GF-D8 (cell line): ENCODE measurements around the gene RETREG3.
"Not testable (repeated sequence)": the region's sequence is repeated elsewhere in the genome, so short reads cannot be mapped to it uniquely, and the experiment has no call there.

Experiments
- DNase-seq: peaks from one replicate; lab custom pipeline; 2025; lab: John Stamatoyannopoulos, UW

RETREG3 gene

GRCh38 chr17:42571435-42572225, 37.5 kb downstream of the RETREG3 start:
- DNase-seq, result no peak

- DNase-seq, result no peak
Measured at GRCh38 chr17:42568341-42569111, 40.6 kb downstream of the RETREG3 start.

- peak; percentile 70 for DNase-seq
Measured at GRCh38 chr17:42566883-42567573, 42.1 kb downstream of the RETREG3 start, which contains the start of gene MLX. TSS of gene MLX (plus strand) at chr17:42567100. CDS start at chr17:42567125, 25 bp downstream.

DNA sequence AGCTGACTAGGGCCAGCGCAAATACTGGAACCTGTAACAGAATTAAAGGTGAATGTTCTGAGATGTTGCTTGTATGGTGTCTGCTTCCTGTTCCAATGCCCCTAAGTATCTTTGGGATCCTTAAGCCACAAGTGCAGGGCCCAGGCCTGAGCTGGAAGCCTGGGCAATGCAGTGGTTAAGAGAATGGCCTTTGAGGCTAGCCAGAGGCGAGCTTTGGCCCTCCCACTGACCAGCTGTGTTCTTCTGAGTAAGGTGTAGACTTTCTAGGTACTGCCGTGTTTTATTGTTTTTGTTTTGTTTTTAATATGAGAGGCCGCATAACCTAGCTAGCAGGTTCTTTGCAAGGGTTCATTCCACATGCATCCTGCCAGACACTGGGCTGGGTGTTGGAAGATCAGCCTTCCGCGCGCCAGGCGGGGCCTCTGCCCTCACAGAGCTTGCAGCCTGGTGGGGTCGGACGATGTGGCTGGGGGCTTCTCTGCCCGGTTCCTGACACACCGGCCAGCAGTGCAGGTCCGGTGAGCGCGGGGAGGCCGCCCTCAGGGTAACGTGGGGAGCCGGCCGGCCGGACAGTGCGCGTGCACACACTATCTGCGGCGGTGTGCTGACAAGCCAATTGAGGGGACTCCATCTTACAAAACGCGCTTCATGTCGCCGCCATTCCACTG, 42.8 kb downstream of the RETREG3 start:
- no peak for DNase-seq

DNA sequence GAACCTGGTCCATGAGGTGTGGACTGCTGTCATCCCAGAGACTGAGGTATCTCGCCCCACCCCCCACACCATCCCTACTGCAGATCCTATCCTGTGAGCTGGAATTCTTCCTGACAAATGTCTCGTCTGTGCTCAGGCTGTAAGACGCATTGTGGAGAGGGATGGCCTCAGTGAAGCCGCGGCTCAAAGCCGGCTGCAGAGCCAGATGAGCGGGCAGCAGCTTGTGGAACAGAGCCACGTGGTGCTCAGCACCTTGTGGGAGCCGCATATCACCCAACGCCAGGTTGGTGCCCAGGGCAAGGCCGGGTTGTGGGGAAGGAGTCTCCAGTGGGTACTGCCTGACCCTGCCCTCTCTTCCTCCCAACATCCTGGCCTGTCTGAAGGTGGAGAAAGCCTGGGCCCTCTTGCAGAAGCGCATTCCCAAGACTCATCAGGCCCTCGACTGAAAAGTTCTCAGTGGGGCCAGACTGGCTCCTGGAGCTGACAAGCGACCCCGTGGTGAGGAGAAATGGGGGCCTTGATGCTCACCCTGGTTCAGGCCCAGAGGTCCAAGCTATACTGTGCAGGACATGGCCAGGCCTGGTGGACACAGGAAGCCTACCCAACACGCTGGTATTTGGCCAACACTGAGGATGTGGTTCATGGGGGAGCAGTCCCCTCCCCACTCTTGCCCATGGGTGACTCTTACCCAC, 43.5 kb downstream of the RETREG3 start:
- DNase-seq, result no peak

- DNase-seq, result no peak
Measured at GRCh38 chr17:42564815-42565522, 44.2 kb downstream of the RETREG3 start.

GRCh38 chr17:42563950-42564349, 45.2 kb downstream of the RETREG3 start:
- no peak for DNase-seq

DNA sequence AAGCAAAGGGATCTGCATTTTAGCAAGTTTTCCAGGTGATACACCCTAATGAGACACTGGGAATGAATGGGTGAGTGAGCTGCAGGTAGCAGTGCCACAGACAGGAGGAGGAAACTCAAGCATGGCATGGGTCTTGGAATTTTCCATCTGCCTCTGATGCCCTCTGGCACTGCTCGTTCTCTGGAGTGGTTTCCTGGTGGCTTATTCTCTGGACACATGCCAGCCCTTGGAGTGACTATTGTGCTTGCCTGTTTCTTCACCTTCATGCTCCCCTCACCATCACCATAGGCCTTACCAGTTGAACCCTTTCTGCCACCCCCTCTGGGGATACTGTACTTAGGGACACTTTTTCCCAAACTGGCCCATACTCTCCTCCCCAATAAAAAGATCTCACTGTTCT, 45.6 kb downstream of the RETREG3 start:
- DNase-seq, result no peak

DNA sequence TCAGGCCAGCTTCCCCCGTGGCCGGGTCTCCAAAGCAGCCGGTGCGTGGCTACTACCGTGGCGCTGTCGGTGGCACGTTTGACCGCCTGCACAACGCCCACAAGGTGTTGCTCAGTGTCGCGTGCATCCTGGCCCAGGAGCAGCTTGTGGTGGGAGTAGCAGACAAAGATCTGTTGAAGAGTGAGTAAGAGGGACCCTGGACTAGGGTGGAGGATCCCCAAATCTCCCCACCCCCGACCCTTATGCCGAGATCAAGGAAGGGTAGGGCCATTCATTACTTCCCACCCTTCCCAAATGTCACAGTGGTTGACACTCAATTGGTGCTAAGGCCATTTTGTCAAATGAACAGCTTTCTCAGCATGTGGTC, 46.0 kb downstream of the RETREG3 start:
- no peak for DNase-seq

DNA sequence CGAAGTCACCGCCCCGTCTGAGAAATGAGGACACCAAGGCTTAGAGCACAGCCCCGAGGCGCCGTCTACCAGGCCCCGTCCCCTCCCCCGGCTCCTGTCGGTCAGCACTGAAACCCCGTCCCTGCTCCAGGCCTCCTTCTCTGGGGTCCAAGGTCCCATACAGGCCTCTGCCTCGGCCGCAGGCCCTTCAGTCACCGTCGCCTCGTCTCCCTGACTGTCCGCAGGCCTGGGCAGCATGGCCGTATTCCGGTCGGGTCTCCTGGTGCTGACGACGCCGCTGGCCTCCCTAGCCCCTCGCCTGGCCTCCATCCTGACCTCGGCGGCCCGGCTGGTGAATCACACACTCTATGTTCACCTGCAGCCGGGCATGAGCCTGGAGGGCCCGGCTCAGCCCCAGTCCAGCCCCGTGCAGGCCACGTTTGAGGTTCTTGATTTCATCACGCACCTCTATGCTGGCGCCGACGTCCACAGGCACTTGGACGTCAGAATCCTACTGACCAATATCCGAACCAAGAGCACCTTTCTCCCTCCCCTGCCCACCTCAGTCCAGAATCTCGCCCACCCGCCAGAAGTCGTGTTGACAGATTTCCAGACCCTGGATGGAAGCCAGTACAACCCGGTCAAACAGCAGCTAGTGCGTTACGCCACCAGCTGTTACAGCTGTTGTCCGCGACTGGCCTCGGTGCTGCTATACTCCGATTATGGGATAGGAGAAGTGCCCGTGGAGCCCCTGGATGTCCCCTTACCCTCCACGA, 46.6 kb downstream of the RETREG3 start:
- no peak for DNase-seq

DNA sequence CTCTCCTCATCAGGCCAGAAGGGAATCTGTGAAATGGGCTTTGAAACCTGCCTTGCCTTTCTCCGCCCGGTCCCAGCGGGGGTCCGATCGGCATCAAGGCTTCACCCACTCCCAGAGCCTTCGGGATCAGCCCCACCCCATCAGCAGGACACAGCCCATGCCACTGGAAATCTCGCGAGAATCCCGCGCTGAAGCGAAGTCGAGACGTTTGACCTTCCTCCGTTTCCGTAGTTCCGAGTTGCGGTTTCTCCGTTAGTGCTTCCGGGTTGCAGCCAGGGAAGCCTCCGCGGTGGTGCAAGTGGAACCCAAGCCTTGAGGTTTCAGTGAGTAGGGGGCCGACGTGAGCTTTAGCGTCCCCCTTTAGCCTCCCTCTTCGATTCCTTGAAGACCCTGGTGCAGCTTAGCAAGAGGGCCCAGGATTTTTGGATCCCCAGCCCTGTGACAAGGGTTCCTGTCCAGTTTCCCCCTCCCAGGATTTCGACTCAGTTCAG, 47.2 kb downstream of the RETREG3 start, which contains the start of gene COASY:
COASY (plus strand) TSS at position 252 of the 491 bp plus-strand sequence. CDS start 475 bp downstream, outside the sequence.
- DNase-seq, result peak; percentile 86

DNA sequence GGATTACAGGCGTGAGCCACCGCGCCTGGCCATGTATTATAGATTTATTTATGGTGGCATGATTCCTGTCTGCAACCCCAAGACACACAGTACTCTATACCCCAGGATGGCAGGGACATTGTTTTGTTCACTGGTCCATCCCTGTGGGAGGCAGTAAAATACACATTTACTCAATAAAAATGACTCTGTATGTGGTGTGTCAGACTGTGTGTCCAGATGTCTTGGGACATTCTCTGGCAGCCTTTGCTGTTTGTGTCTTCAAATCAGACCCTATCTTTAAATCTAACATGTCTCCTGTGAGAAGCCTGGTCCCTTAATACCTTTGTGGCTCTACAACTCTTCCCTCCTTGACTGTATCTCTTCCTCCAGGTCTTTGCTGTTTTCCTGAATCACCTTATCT, 48.9 kb downstream of the RETREG3 start:
- no peak for DNase-seq

GRCh38 chr17:42559075-42559474, 50.1 kb downstream of the RETREG3 start:
- DNase-seq, result no peak

DNA sequence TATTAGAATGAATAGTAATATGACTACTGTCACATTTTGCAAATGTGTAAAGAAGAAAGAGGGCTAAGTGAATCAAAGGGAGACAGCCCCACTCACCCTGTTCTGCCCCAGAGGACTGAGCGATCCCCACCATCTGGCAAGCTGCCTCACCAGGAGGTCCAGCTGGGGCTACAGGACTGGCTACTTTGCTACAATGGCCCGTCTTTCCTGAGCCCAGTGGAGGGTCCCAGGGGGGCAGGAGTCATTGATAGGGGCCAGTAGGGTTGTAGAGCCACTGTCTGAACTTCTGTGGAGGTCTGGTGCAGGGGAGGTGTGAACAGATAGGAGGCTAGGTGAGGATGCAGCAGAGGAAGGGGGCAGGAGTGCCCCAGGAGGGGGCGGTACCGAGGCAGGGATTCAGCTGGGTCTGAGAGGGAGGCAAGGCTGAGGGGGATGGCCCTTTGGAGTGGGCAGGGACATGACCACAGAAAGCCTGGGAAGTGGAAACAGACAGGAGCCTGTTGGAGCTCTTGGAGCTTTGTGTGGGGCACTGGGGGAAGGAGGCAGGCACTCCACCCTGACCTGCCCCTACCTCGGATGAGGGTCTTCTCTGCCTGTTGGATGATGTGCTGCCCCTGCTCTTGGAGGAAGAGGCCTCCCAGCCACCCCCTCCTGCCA, 53.1 kb downstream of the RETREG3 start:
- not testable (repeated sequence) for DNase-seq

GRCh38 chr17:42555122-42555622, 54.0 kb downstream of the RETREG3 start:
- no peak for DNase-seq

DNA sequence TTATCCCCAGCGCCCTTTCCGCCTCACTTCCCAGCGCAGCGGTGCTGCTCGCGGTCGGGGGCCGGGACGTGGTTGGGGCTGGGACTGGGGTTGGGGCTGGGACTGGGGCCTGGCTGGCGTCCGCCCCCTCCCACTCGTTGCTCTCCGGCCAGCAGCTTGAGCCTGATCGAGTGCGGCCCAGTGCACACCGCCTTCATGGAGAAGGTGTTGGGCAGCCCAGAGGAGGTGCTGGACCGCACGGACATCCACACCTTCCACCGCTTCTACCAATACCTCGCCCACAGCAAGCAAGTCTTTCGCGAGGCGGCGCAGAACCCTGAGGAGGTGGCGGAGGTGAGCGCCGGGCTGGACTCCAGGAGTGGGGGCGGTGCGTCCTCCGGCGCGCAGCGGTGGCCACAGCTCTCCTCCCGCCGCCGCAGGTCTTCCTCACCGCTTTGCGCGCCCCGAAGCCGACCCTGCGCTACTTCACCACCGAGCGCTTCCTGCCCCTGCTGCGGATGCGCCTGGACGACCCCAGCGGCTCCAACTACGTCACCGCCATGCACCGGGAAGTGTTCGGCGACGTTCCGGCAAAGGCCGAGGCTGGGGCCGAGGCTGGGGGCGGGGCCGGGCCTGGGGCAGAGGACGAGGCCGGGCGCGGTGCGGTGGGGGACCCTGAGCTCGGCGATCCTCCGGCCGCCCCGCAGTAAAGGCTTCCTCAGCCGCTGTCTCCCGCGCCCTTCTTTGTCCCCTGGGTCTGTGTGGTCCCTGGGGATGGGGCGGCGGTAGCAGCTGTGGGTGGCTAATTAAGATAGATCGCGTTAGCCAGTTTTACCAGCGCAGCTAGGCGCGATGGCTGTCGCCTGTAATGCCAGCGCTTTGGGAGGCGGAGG, 54.7 kb downstream of the RETREG3 start:
- peak; percentile 52 for DNase-seq

DNA sequence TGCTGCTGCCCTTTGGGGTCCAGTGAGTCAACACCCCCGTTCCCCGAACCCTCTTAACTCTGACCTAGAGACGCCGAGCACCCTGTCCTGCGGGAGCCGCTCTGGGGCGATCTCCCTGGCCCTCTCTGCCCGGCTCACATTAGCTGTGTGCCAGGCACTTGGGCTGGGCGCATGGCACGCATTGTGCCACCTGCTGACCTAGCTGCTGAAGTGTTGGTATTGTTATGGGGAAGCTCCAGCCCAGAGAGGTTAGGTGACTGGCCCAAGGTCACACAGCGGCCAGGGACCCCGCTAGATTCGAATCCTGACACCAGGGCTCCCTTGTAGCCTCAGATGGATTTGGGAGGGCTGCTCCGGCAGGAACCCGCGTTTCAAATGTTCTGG, 55.3 kb downstream of the RETREG3 start:
- no peak for DNase-seq

DNA sequence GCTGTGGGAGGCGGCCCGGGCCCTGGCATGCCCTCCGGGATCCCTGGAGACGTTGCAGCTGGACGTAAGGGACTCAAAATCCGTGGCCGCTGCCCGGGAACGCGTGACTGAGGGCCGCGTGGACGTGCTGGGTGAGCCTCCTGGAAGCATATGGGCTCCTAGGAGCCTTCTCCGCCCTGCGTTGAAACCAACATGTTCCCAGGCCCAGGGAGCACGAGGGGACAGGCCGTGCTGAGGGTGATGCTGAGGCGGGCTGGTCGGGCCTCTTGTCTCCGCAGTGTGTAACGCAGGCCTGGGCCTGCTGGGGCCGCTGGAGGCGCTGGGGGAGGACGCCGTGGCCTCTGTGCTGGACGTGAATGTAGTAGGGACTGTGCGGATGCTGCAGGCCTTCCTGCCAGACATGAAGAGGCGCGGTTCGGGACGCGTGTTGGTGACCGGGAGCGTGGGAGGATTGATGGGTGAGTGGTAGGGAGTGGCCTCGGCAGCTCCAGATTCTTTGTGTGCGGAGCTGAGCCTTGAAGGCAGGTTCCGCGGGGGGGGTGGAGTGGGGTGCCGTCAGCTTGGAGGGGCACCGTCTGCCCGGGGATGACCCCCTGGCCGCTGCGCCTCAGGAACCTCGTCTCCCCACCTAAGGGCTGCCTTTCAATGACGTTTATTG, 55.9 kb downstream of the RETREG3 start:
- DNase-seq, result no peak
